K562 (cell line): ENCODE results near the gene BRPF1. TPM values are rescaled to one million over a fixed set of nuclear protein-coding genes. Genes with fewer than 3 reads are reported as not detected.

Experiments used
- ATAC-seq: fragments of 200-7000 bp; cut with Tn5 transposase; 3 replicates; pipeline ENCODE4 v1.9.1; 2020; ENCODE audit warnings: moderate library complexity
- BruUV-seq: library from RNA; stranded (reverse); fragments of 400-500 nt; replicated peaks from 2 replicates; lab custom pipeline; 2021; lab: Mats Ljungman, UMichigan
- CTCF ChIA-PET: fragments of 300-600 bp; formaldehyde crosslinking; extraction: SDS; loops from one replicate; lab custom pipeline; 2021; ENCODE audit warnings: low intra/inter-chr PET ratio; lab: Yijun Ruan, JAX
- POLR2A ChIA-PET: fragments of 300-600, 350-650 bp; sonication (Branson Sonifier 250); formaldehyde crosslinking; extraction: SDS; loops from one replicate; lab custom pipeline; 2021; ENCODE audit warnings: antibody characterized with exemption, inconsistent platforms; lab: Yijun Ruan, JAX
- DNase-seq, 4 experiments: peaks; one replicate each; pipeline versions ENCODE4 v3.0.0 to v3.0.0-alpha.2; 2011 to 2018; ENCODE audit warnings: low spot score in 3 of 4, mixed read lengths in 3 of 4; ENCODE audit errors: extremely low read depth in 1 of 4
- FAIRE-seq: peaks from 2 replicates; lab custom pipeline; 2011; peaks lifted over from hg19 to GRCh38; lab: Jason Lieb, UNC
- H2AFZ ChIP-seq: 2 replicates; pipeline ENCODE4 v1.6.0; 2011; ENCODE audit warnings: low read depth, low read length, control low read depth, inconsistent platforms
- H3K27ac ChIP-seq: fragments of 200-600 bp; 3 replicates; pipeline ENCODE4 v1.8.0; 2011; ENCODE audit warnings: low read depth, mild to moderate bottlenecking, control low read depth, inconsistent platforms, low read length, moderate library complexity, mixed read lengths; ENCODE audit errors: extremely low read depth
- H3K27me3 ChIP-seq, 2 experiments: fragments of 300-600 bp in 1 of 2; 2 replicates in 1 of 2; 3 replicates in 1 of 2; pipeline versions ENCODE4 v1.6.0 to v1.8.0; 2011; ENCODE audit warnings: inconsistent platforms in 2 of 2, low read length in 2 of 2, mild to moderate bottlenecking in 1 of 2, mixed read lengths in 1 of 2, moderate library complexity in 1 of 2; ENCODE audit not compliant: control insufficient read depth in 2 of 2, insufficient read depth in 2 of 2
- H3K36me3 ChIP-seq: fragments of 300-600 bp; 3 replicates; pipeline ENCODE4 v1.8.0; 2011; ENCODE audit warnings: mild to moderate bottlenecking, low read length, inconsistent platforms; ENCODE audit not compliant: control insufficient read depth, insufficient read depth
- H3K4me1 ChIP-seq, 2 experiments: fragments of 200-600 bp in 1 of 2; replicated peaks in 1 of 2; 2 replicates in 1 of 2; 3 replicates in 1 of 2; pipeline versions ENCODE4 v1.5.1 to v1.8.0; 2011; ENCODE audit warnings: inconsistent platforms in 2 of 2, low read length in 2 of 2, mild to moderate bottlenecking in 1 of 2, mixed read lengths in 1 of 2, moderate library complexity in 1 of 2; ENCODE audit not compliant: control insufficient read depth in 2 of 2, insufficient read depth in 2 of 2
- H3K4me2 ChIP-seq: 2 replicates; pipeline ENCODE4 v1.6.1; 2011; ENCODE audit warnings: low read length, control low read depth, inconsistent platforms, mixed read lengths; ENCODE audit not compliant: insufficient read depth
- H3K4me3 ChIP-seq: fragments of 200-600 bp; sonication (generic), shearing (Covaris generic); 2 replicates; pipeline ENCODE4 v1.5.1; 2016; ENCODE audit warnings: control low read depth, inconsistent platforms
- H3K79me2 ChIP-seq: fragments of 200-600 bp; 3 replicates; pipeline ENCODE4 v1.8.0; 2011; ENCODE audit warnings: low read length, inconsistent platforms; ENCODE audit not compliant: control insufficient read depth, insufficient read depth
- H3K9ac ChIP-seq, 2 experiments: 2 replicates each; pipeline versions ENCODE4 v1.6.0 to v1.6.1; 2011; ENCODE audit warnings: low read depth in 2 of 2, low read length in 2 of 2, control low read depth in 1 of 2, inconsistent platforms in 1 of 2, mild to moderate bottlenecking in 1 of 2, mixed read lengths in 1 of 2; ENCODE audit not compliant: insufficient read depth in 1 of 2
- H3K9me1 ChIP-seq: one replicate; pipeline ENCODE4 v1.6.0; 2011; ENCODE audit warnings: inconsistent platforms, mild to moderate bottlenecking, low read length, moderate library complexity; ENCODE audit not compliant: control insufficient read depth, insufficient read depth
- H3K9me3 ChIP-seq: replicated peaks from 2 replicates; pipeline ENCODE4 v1.5.1; 2011; ENCODE audit warnings: low read depth, low read length, inconsistent platforms; ENCODE audit not compliant: control insufficient read depth, insufficient read depth
- H4K20me1 ChIP-seq: replicated peaks from 2 replicates; pipeline ENCODE4 v1.6.1; 2011; ENCODE audit warnings: low read length, inconsistent platforms, mixed read lengths; ENCODE audit not compliant: control insufficient read depth, insufficient read depth
- CEBPB ChIP-seq: fragments of 450-650 bp; IDR thresholded peaks from 2 replicates; pipeline ENCODE4 v1.6.1; 2016; ENCODE audit warnings: missing genetic modification characterization, missing compliant biosample characterization
- WGBS: fragments of 100-300 bp; shearing (Covaris generic); methylation state at CpG from one replicate; pipeline ENCODE4 v1.1.6; 2016; ENCODE audit warnings: low coverage, mixed read lengths; ENCODE audit not compliant: insufficient coverage; ENCODE audit errors: missing lambda C conversion rate; 5-methylcytosine and 5-hydroxymethylcytosine counted together
- in situ Hi-C: fragments of 300-500 bp; cut with MboI; formaldehyde crosslinking; loops from 4 replicates; pipeline ENCODE4 v1.15.0; 2018; ENCODE audit warnings: inconsistent platforms, mixed read lengths
- intact Hi-C: fragments of 100-400 bp; cut with micrococcal nuclease; formaldehyde crosslinking; loops from 2 replicates; pipeline ENCODE4 v1.14.2; 2022
- polyA plus RNA-seq, 8 experiments: library from polyadenylated mRNA; depleted of rRNA in 4 of 8; stranded (reverse) in 5 of 8; unstranded in 3 of 8; fragments of >200 nt; fragmentation: Nextera tagmentation in 2 of 8; fragmentation: Illumina TruSeq in 1 of 8; extraction: Ambion mirVana in 2 of 8; extraction: Trizol in 1 of 8; gene quantifications; 2 replicates each; pipeline versions ENCODE4 v1.2.1 to v1.2.3, GENCODE V29; 2011 to 2014; ENCODE audit warnings: inconsistent platforms in 1 of 8, missing spikeins in 1 of 8
- total RNA-seq, 7 experiments: library from RNA; depleted of rRNA in 6 of 7; stranded (reverse); fragments of >200 nt in 6 of 7; fragmentation: Illumina TruSeq in 2 of 7; extraction: Trizol in 2 of 7; gene quantifications; 2 replicates each; pipeline versions ENCODE4 v1.2.1 to v1.2.3, GENCODE V29; 2011 to 2021; ENCODE audit warnings: low replicate concordance in 1 of 7
- TF ChIP-seq, protein P1 (sequence below): fragments of 250-450 bp; sonication (Bioruptor Pico); IDR thresholded peaks from 2 replicates; pipeline ENCODE4 v1.8.0; 2022; ENCODE audit warnings: inconsistent platforms

BRPF1 gene
- total and polyA plus RNA-seq, 9 of the 15 experiments (the other 6 are each of a cell fraction or from before 2014, with no cell fraction given) = 1.1 to 40.2 (median 23.5) TPM

DNA sequence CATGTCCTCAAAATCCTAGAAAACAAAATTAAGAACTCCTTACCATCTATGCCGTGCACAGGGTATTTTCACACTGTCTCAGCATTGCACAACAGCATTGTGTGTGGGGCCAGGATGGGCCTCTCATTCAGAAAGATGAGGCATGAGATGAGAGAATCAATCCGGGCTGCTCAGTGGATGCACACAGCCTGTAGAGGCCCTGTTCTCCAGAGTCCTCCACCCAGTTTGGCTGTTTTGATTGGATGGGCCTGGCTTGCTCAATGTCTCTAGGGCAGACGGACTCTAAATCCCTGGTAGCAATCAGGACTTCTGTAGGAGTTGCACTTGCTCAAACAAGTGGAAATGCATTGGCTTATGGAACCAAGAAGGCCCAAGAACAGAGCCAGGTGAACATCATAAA, 48.1 kb upstream of the BRPF1 start:
- no peaks in the 10 kb centered on the region for H3K9me3 ChIP-seq
- no TSS peak for BruUV-seq
- no peaks in the 10 kb centered on the region; a peak in 2 of 5 replicates for H3K4me1 ChIP-seq
- no peaks in the 10 kb centered on the region for H3K27me3 ChIP-seq
- H4K20me1 ChIP-seq = no peaks in the 10 kb centered on the region; the same call in 1 of the 2 replicates
- 72% methylated on average over 3 of the region's 3 CpGs for WGBS
- intact Hi-C loops (no loop called here), in situ Hi-C loops (no loop called here)
- H3K27ac ChIP-seq = no peak overlapping the region
- CTCF ChIA-PET = no interaction called here
- no peak overlapping the region for H3K9ac ChIP-seq
- no peak overlapping the region for H3K4me2 ChIP-seq
- no peak overlapping the region for H3K4me3 ChIP-seq
- no peak overlapping the region for H2AFZ ChIP-seq
- POLR2A ChIA-PET = interaction anchor here (1.3 kb wide), 1 partner anchor 24 kb away, joined by 4 read pairs; no protein-coding TSS in a partner anchor
- DNase-seq = no peak
- peaks cover 92% of the 10 kb centered on the region; the same call in 2 of the 3 replicates for H3K36me3 ChIP-seq
- no peak for FAIRE-seq
- TF ChIP-seq CEBPB (tag) = peak; percentile 43
- TF ChIP-seq, protein P1, sequence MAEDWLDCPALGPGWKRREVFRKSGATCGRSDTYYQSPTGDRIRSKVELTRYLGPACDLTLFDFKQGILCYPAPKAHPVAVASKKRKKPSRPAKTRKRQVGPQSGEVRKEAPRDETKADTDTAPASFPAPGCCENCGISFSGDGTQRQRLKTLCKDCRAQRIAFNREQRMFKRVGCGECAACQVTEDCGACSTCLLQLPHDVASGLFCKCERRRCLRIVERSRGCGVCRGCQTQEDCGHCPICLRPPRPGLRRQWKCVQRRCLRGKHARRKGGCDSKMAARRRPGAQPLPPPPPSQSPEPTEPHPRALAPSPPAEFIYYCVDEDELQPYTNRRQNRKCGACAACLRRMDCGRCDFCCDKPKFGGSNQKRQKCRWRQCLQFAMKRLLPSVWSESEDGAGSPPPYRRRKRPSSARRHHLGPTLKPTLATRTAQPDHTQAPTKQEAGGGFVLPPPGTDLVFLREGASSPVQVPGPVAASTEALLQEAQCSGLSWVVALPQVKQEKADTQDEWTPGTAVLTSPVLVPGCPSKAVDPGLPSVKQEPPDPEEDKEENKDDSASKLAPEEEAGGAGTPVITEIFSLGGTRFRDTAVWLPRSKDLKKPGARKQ (CRISPR knock-in tag) = no peak
- ATAC-seq = no peak
- H3K79me2 ChIP-seq = no peaks in the 10 kb centered on the region
- H3K9me1 ChIP-seq = no peaks in the 10 kb centered on the region
